Measurements from ENCODE around the gene EPAS1.

Gene EPAS1

GRCh38 chr2:46428911-46429436 is 131.8 kb downstream of the EPAS1 start:
- no peak overlapping the region for H3K4me3 ChIP-seq (replicated peaks; ENCODE audit: low read depth, low read length)
- DNase-seq (ENCODE audit: low read depth), result no peak
- TF ChIP-seq CTCF (IDR thresholded peaks at IDR 0.05; ENCODE audit: low read length, missing control alignments), result no peak

- no peak for DNase-seq (ENCODE audit: low read depth)
- H3K4me3 ChIP-seq (replicated peaks; ENCODE audit: low read depth, low read length), result no peak overlapping the region
- no peak for TF ChIP-seq CTCF (IDR thresholded peaks at IDR 0.05; ENCODE audit: low read length, missing control alignments)
Observed at GRCh38 chr2:46430413-46430812, 133.2 kb downstream of the EPAS1 start.

- no peak for TF ChIP-seq CTCF (IDR thresholded peaks at IDR 0.05; ENCODE audit: low read length, missing control alignments)
- no peak for DNase-seq (ENCODE audit: low read depth)
- no peak overlapping the region for H3K4me3 ChIP-seq (replicated peaks; ENCODE audit: low read depth, low read length)
Observed at GRCh38 chr2:46430992-46431391, 133.8 kb downstream of the EPAS1 start.

GRCh38 chr2:46431481-46432235 is 134.5 kb downstream of the EPAS1 start:
- TF ChIP-seq CTCF (IDR thresholded peaks at IDR 0.05; ENCODE audit: low read length, missing control alignments), result no peak
- H3K4me3 ChIP-seq (replicated peaks; ENCODE audit: low read depth, low read length), result no peak overlapping the region
- DNase-seq (ENCODE audit: low read depth), result peak; percentile 34

- TF ChIP-seq CTCF (IDR thresholded peaks at IDR 0.05; ENCODE audit: low read length, missing control alignments), result no peak
Observed at GRCh38 chr2:46434851-46435273, 137.7 kb downstream of the EPAS1 start.

GRCh38 chr2:46435353-46435752 is 138.1 kb downstream of the EPAS1 start:
- no peak for DNase-seq (ENCODE audit: low read depth)
- TF ChIP-seq CTCF (IDR thresholded peaks at IDR 0.05; ENCODE audit: low read length, missing control alignments), result no peak
- H3K4me3 ChIP-seq (replicated peaks; ENCODE audit: low read depth, low read length), result no peak overlapping the region

More at GRCh38 chr2:46434851-46435273, 137.7 kb downstream of the EPAS1 start:
- H3K4me3 ChIP-seq (replicated peaks; ENCODE audit: low read depth, low read length), result no peak overlapping the region
- peak; percentile 30 for DNase-seq (ENCODE audit: low read depth)
